Smooth muscle cell (in vitro differentiated cells): Measurements from ENCODE around the gene LRRC23. TPM values are rescaled to one million over a fixed set of nuclear protein-coding genes. Genes with fewer than 3 reads are reported as not detected.

Experiments
- DNase-seq: peaks from one replicate; lab custom pipeline; 2025; ENCODE audit not compliant: unreplicated experiment; lab: John Stamatoyannopoulos, UW
- H2AFZ ChIP-seq: fragments of 200-600 bp; sonication (generic); 2 replicates; pipeline ENCODE4 v1.6.0; 2016; ENCODE audit warnings: antibody characterized with exemption, low read depth, mild to moderate bottlenecking
- H3F3A ChIP-seq: fragments of 200-600 bp; sonication (generic); 2 replicates; pipeline ENCODE4 v1.6.0; 2017; ENCODE audit warnings: antibody characterized with exemption, low read depth
- H3K27ac ChIP-seq: fragments of 200-600 bp; sonication (generic); 2 replicates; pipeline ENCODE4 v1.5.1; 2016; ENCODE audit warnings: low read depth, mild to moderate bottlenecking
- H3K27me3 ChIP-seq: fragments of 200-600 bp; sonication (generic); 2 replicates; pipeline ENCODE4 v1.6.1; 2016; ENCODE audit warnings: low read depth, mild to moderate bottlenecking
- H3K36me3 ChIP-seq: fragments of 200-600 bp; sonication (generic); 2 replicates; pipeline ENCODE4 v1.5.1; 2016; ENCODE audit warnings: low read depth
- H3K4me1 ChIP-seq: fragments of 200-600 bp; sonication (generic); 2 replicates; pipeline ENCODE4 v1.5.1; 2016; ENCODE audit warnings: low read depth
- H3K4me2 ChIP-seq: fragments of 200-600 bp; sonication (generic); 2 replicates; pipeline ENCODE4 v1.6.0; 2016; ENCODE audit warnings: mild to moderate bottlenecking
- H3K4me3 ChIP-seq: fragments of 200-600 bp; sonication (generic); 2 replicates; pipeline ENCODE4 v1.5.1; 2016; ENCODE audit warnings: mild to moderate bottlenecking
- H3K79me2 ChIP-seq: fragments of 200-600 bp; sonication (generic); 2 replicates; pipeline ENCODE4 v1.6.0; 2016; ENCODE audit warnings: low read depth, mild to moderate bottlenecking
- H3K9ac ChIP-seq: fragments of 200-600 bp; sonication (generic); 2 replicates; pipeline ENCODE4 v1.6.0; 2016; ENCODE audit warnings: low read depth
- H3K9me3 ChIP-seq: fragments of 200-600 bp; sonication (generic); replicated peaks from 2 replicates; pipeline ENCODE4 v1.5.1; 2016; ENCODE audit warnings: low read depth
- H4K20me1 ChIP-seq: fragments of 200-600 bp; sonication (generic); 2 replicates; pipeline ENCODE4 v1.6.0; 2016; ENCODE audit warnings: low read depth
- CTCF ChIP-seq: fragments of 200-600 bp; sonication (generic); IDR thresholded peaks from 2 replicates; pipeline ENCODE4 v1.5.1; 2017; ENCODE audit warnings: borderline replicate concordance, mild to moderate bottlenecking, antibody characterized with exemption; ENCODE audit not compliant: insufficient read depth, poor library complexity, severe bottlenecking
- WGBS: methylation state at CpG from one replicate; pipeline ENCODE4 v1.1.7; 2016; ENCODE audit warnings: low lambda C conversion rate; 5-methylcytosine and 5-hydroxymethylcytosine counted together
- polyA plus RNA-seq: library from polyadenylated mRNA; unstranded; fragments of >200 nt; fragmentation: Nextera tagmentation; extraction: Ambion mirVana; gene quantifications from 2 replicates; pipeline ENCODE4 v1.2.1, GENCODE V29; 2016
- total RNA-seq: library from RNA; depleted of rRNA; stranded (reverse); fragments of >200 nt; gene quantifications from 2 replicates; pipeline ENCODE4 v1.2.3, GENCODE V29; 2014

LRRC23 gene
- total RNA-seq (14.2 and 19.9 TPM in 2 replicates), polyA plus RNA-seq (13.7 and 19.5 TPM in 2 replicates)

- Histone ChIP-seq H3K79me2 (no peaks in the 10 kb centered on the region), H3F3A (no peaks in the 10 kb centered on the region), H3K9ac (peak within 1 kb of the TSS; percentile 95), H2AFZ (peak within 1 kb of the TSS; percentile 81), H3K36me3 (no peaks in the 10 kb centered on the region), H3K4me2 (peak within 1 kb of the TSS; percentile 98), H3K9me3 (no peaks in the 10 kb centered on the region), H3K27me3 (no peaks in the 10 kb centered on the region), H3K4me1 (peaks cover 10% of the 10 kb centered on the region), H3K4me3 (peak within 1 kb of the TSS; percentile 77), H4K20me1 (no peaks in the 10 kb centered on the region), H3K27ac (peak within 1 kb of the TSS; percentile 83)
- WGBS = 7% methylated on average over 34 of the region's 34 CpGs
- no peak for TF ChIP-seq CTCF
- DNase-seq = peak; percentile 73
Measured at GRCh38 chr12:6904280-6905276, at the start of gene LRRC23. LRRC23 (plus strand) TSS chr12:6904822; CDS start chr12:6905634, 812 bp downstream.

DNA sequence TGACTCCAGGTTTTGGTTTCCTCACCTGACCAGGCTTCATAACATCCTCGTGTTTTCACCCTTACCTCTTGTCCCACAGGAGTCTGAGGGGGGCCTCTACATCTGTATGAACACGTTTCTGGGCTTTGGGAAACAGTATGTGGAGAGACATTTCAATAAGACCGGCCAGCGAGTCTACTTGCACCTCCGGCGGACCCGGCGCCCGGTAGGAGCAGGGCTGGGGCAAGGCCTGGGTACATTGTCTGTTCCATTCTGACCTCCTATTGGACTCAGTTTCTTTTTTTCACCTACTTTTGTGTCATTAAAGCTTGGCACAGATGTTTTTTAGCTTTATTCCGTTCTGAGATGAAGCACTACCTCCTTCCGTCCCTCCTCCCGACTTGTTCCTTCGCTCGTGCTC lies 49.3 kb upstream of the LRRC23 start:
- Histone ChIP-seq H2AFZ (no peak overlapping the region), H4K20me1 (peaks cover 3% of the 10 kb centered on the region), H3K27ac (no peak overlapping the region), H3K36me3 (no peaks in the 10 kb centered on the region), H3K4me1 (no peaks in the 10 kb centered on the region), H3K9me3 (no peaks in the 10 kb centered on the region), H3K4me3 (no peak overlapping the region), H3F3A (peaks cover 5% of the 10 kb centered on the region), H3K79me2 (peaks cover 20% of the 10 kb centered on the region), H3K9ac (no peak overlapping the region), H3K27me3 (no peaks in the 10 kb centered on the region), H3K4me2 (no peak overlapping the region)
- no peak for DNase-seq
- TF ChIP-seq CTCF = no peak
- 97% methylated on average over 14 of the region's 14 CpGs for WGBS

- no peak for DNase-seq
- peaks cover 17% of the 10 kb centered on the region for H3K79me2 ChIP-seq
- H3K27ac ChIP-seq = no peak overlapping the region
- H3K4me3 ChIP-seq = no peak overlapping the region
- H2AFZ ChIP-seq = no peak overlapping the region
- no peaks in the 10 kb centered on the region for H3K9me3 ChIP-seq
- H3K9ac ChIP-seq = no peak overlapping the region
- H3K4me1 ChIP-seq = no peaks in the 10 kb centered on the region
- peaks cover 8% of the 10 kb centered on the region for H3F3A ChIP-seq
- H3K36me3 ChIP-seq = no peaks in the 10 kb centered on the region
- WGBS = 91% methylated on average over 2 of the region's 2 CpGs
- no peak overlapping the region for H3K4me2 ChIP-seq
- no peak for TF ChIP-seq CTCF
- H3K27me3 ChIP-seq = no peaks in the 10 kb centered on the region
- H4K20me1 ChIP-seq = peaks cover 3% of the 10 kb centered on the region
Measured at GRCh38 chr12:6858799-6859198, 45.8 kb upstream of the LRRC23 start.
